Gastrocnemius medialis (tissue), 4 donors: ENCODE measurements around the gene CCDC200. TPM values are rescaled to one million over a fixed set of nuclear protein-coding genes. Genes with fewer than 3 reads are reported as not detected.

Source experiments
- ATAC-seq, 2 donors: fragments of 150-250 bp; one replicate each; pipeline ENCODE4 v1.9.1; 2016
- DNase-seq, 2 donors: peaks; one replicate each; pipeline ENCODE4 v3.0.0-alpha.2; 2019
- H3K27ac ChIP-seq, 4 donors: fragments of 200-600 bp; sonication (generic); 1 replicate in 1 of 4; 2 replicates in 3 of 4; pipeline ENCODE4 v1.5.1; 2016 to 2018; ENCODE audit warnings: mild to moderate bottlenecking in 2 of 4, moderate library complexity in 1 of 4
- H3K27me3 ChIP-seq, 3 donors: fragments of 200-600 bp; sonication (generic) in 2 of 3; 1 replicate in 1 of 3; 2 replicates in 2 of 3; pipeline versions ENCODE4 v1.5.1 to v1.6.0; 2016 to 2019; ENCODE audit warnings: mild to moderate bottlenecking in 1 of 3, moderate library complexity in 1 of 3
- H3K36me3 ChIP-seq, 2 donors: fragments of 200-600 bp; sonication (generic) in 1 of 2; one replicate each; pipeline ENCODE4 v1.5.1; 2017 to 2018
- H3K4me1 ChIP-seq, 2 donors: fragments of 200-600 bp; sonication (generic) in 1 of 2; one replicate each; pipeline ENCODE4 v1.5.1; 2016 to 2017; ENCODE audit warnings: mild to moderate bottlenecking in 2 of 2
- H3K4me3 ChIP-seq, 4 donors: fragments of 200-600 bp; sonication (generic) in 3 of 4; 1 replicate in 1 of 4; 2 replicates in 3 of 4; pipeline ENCODE4 v1.5.1; 2016 to 2019; ENCODE audit warnings: mild to moderate bottlenecking in 2 of 4
- H3K9me3 ChIP-seq, 3 donors: fragments of 200-600 bp; sonication (generic) in 2 of 3; 1 replicate in 1 of 3; 2 replicates in 2 of 3; pipeline ENCODE4 v1.5.1; 2016 to 2019
- CTCF ChIP-seq, 5 experiments: fragments of 450-650 bp in 3 of 5; fragments of 200-600 bp in 2 of 5; sonication (generic) in 2 of 5; IDR thresholded peaks in 4 of 5; conservative IDR thresholded peaks in 1 of 5; 1 replicate in 4 of 5; 2 replicates in 1 of 5; pipeline ENCODE4 v1.5.1; 2016 to 2019; ENCODE audit warnings: antibody characterized with exemption in 5 of 5, mild to moderate bottlenecking in 3 of 5, moderate library complexity in 3 of 5
- POLR2A ChIP-seq, 2 donors: fragments of 450-650 bp; IDR thresholded peaks; one replicate each; pipeline ENCODE4 v1.6.1; 2017; ENCODE audit warnings: antibody characterized with exemption in 2 of 2, mild to moderate bottlenecking in 2 of 2, moderate library complexity in 2 of 2
- in situ Hi-C, 4 donors: fragments of 200-750 bp; cut with MboI; loops; one replicate each; pipeline versions ENCODE4 v1.15.0 to v1.8.0; 2017; ENCODE audit warnings: low sequenced_read_pairs in 4 of 4
- intact Hi-C: fragments of 100-400 bp; cut with DNase I; formaldehyde crosslinking; loops from one replicate; pipeline ENCODE4 v1.15.1; 2023; ENCODE audit warnings: low total_unique reads
- total RNA-seq, 4 donors: library from RNA; depleted of rRNA; stranded (reverse); fragments of >200 nt; gene quantifications; one replicate each; pipeline versions ENCODE4 v1.1.0 to v1.2.3, GENCODE V29; 2016

Gene CCDC200
- total RNA-seq, 4 donors from 2014 or later, result not detected

- in situ Hi-C loops (loop anchor here in 1 of 4 donors (25.0 kb wide), 2 partner anchors 463 to 688 kb away; no protein-coding TSS in a partner anchor), intact Hi-C loops (no loop called here)
- Histone ChIP-seq H3K4me1 (peaks cover 42 to 47% of the 10 kb centered on the region in 2 donors), H3K27me3 (no peaks in the 10 kb centered on the region), H3K27ac (peak overlapping the region; percentile 3 to 25 (median 14)), H3K36me3 (peaks cover 0 to 42% of the 10 kb centered on the region in 2 donors), H3K4me3 (no peak overlapping the region), H3K9me3 (no peaks in the 10 kb centered on the region)
- TF ChIP-seq CTCF (IDR thresholded peaks at IDR 0.05 in 4 of 5, conservative IDR thresholded peaks at IDR 0.05 in 1 of 5), result no peak
- no peak for TF ChIP-seq POLR2A (IDR thresholded peaks at IDR 0.05)
- ATAC-seq, result no peak
- DNase-seq, result no peak
Measured at GRCh38 chr17:43175213-43176118, 53.0 kb downstream of the CCDC200 start.

- in situ Hi-C loops (no loop called here), intact Hi-C loops (loop anchor here (1.0 to 5.0 kb wide), 5 partner anchors 143 to 311 kb away; partner anchors contain the start of genes DHX8, RND2 and RPL27)
- DNase-seq, result peak; percentile 19 to 20
- Histone ChIP-seq H3K27ac (peak overlapping the region; percentile 85 to 98 (median 97)), H3K9me3 (no peaks in the 10 kb centered on the region), H3K27me3 (no peaks in the 10 kb centered on the region), H3K4me3 (peak overlapping the region; percentile 81 to 89 (median 86)), H3K4me1 (peaks cover 52 to 54% of the 10 kb centered on the region in 2 donors), H3K36me3 (peaks cover 0 to 10% of the 10 kb centered on the region in 2 donors)
- peak in 1 of 2 donors; percentile 7 for ATAC-seq
- TF ChIP-seq CTCF (IDR thresholded peaks at IDR 0.05 in 4 of 5, conservative IDR thresholded peaks at IDR 0.05 in 1 of 5) (no peak), POLR2A (IDR thresholded peaks at IDR 0.05) (no peak)
Measured at GRCh38 chr17:43171586-43172487, 56.6 kb downstream of the CCDC200 start.

Other genes starting within 250 kb of the CCDC200 start
- 10 to 100 TPM; 29.1 to 68.3 (median 31.0) TPM for gene PTGES3L, start 248.5 kb downstream of the CCDC200 start, total RNA-seq
- 10 to 100 TPM; 13.8 to 19.8 (median 16.4) TPM for gene RUNDC1, start 248.1 kb downstream of the CCDC200 start, total RNA-seq
- gene RPL27, start 230.2 kb downstream of the CCDC200 start, total RNA-seq, result 1,000 to 10,000 TPM in 2 of 4 donors, 100 to 1,000 TPM in 2; 800 to 1,300 (median 1,077) TPM
- 10 to 100 TPM in 1 of 4 donors, 1 to 10 TPM in 3; 1.3 to 11.0 (median 4.0) TPM for gene IFI35, start 221.8 kb downstream of the CCDC200 start, total RNA-seq
- 10 to 100 TPM; 18.0 to 49.5 (median 35.8) TPM for gene VAT1, start 206.2 kb downstream of the CCDC200 start, total RNA-seq
- under 1 TPM in 3 of 4 donors, not detected in 1; 0.04 to 0.10 (median 0.10) TPM for gene RND2, start 203.4 kb downstream of the CCDC200 start, total RNA-seq
- gene BRCA1, start 103.3 kb downstream of the CCDC200 start, total RNA-seq, result 1 to 10 TPM; 2.8 to 4.8 (median 4.0) TPM
- 100 to 1,000 TPM; 135 to 162 (median 145) TPM for gene NBR1, start 57.4 kb downstream of the CCDC200 start, total RNA-seq
- gene TMEM106A, start 16.7 kb downstream of the CCDC200 start, total RNA-seq, result 1 to 10 TPM in 3 of 4 donors, under 1 TPM in 1; 0.32 to 5.6 (median 2.5) TPM
- not detected for gene RNU2-1, start 5.4 kb upstream of the CCDC200 start, total RNA-seq
- gene ARL4D, start 170.4 kb upstream of the CCDC200 start, total RNA-seq, result 1 to 10 TPM in 3 of 4 donors, under 1 TPM in 1; 0.17 to 2.0 (median 1.3) TPM